ENCODE data around the gene CLBA1.

- no peak for TF ChIP-seq CTCF (tag by site-specific recombination; IDR thresholded peaks at IDR 0.05)
- no peak for TF ChIP-seq ZBTB20 (tag by site-specific recombination; IDR thresholded peaks at IDR 0.05)
- TF ChIP-seq KLF17 (tag by site-specific recombination; IDR thresholded peaks at IDR 0.05) = no peak
- TF ChIP-seq ZNF148 (tag by site-specific recombination; IDR thresholded peaks at IDR 0.05; ENCODE audit: borderline replicate concordance) = no peak
- no peak for TF ChIP-seq ZNF366 (tag by site-specific recombination; conservative IDR thresholded peaks at IDR 0.05)
- no peak for TF ChIP-seq ZNF473 (tag by site-specific recombination; IDR thresholded peaks at IDR 0.05)
- no peak for TF ChIP-seq ZNF623 (tag by site-specific recombination; IDR thresholded peaks at IDR 0.05)
- no peak for TF ChIP-seq ZNF37A (tag by site-specific recombination; IDR thresholded peaks at IDR 0.05)
- TF ChIP-seq YY1 (tag by site-specific recombination; IDR thresholded peaks at IDR 0.05) = no peak
Measured at GRCh38 chr14:105005329-105005928, 19.8 kb downstream of the CLBA1 start.
